ENCODE data around the gene OR56B4. TPM values are rescaled to one million over a fixed set of nuclear protein-coding genes. Genes with fewer than 3 reads are reported as not detected.

Gene OR56B4
- total RNA-seq, 2 donors from 2014 or later: not detected

GRCh38 chr11:6079463-6079862 lies 28.0 kb upstream of the OR56B4 start:
- Histone ChIP-seq H3K27me3 (no peaks in the 10 kb centered on the region), H3K27ac (no peak overlapping the region), H3K9me3 (no peaks in the 10 kb centered on the region), H3K4me3 (no peak overlapping the region), H3K9ac (ENCODE audit: low read depth in 2 of 2, low read length in 2 of 2) (no peak overlapping the region), H3K4me1 (no peaks in the 10 kb centered on the region), H3K36me3 (no peaks in the 10 kb centered on the region)
- no peak for DNase-seq
- intact Hi-C loops (cut with DNase I): no loop called here
- TF ChIP-seq CTCF (IDR thresholded peaks at IDR 0.05): no peak

- Histone ChIP-seq H3K36me3 (no peaks in the 10 kb centered on the region), H3K9ac (ENCODE audit: low read depth in 2 of 2, low read length in 2 of 2) (no peak overlapping the region), H3K27ac (no peak overlapping the region), H3K4me3 (no peak overlapping the region), H3K4me1 (no peaks in the 10 kb centered on the region), H3K9me3 (no peaks in the 10 kb centered on the region), H3K27me3 (no peaks in the 10 kb centered on the region)
- intact Hi-C loops (cut with DNase I): no loop called here
- DNase-seq: no peak
- TF ChIP-seq CTCF (IDR thresholded peaks at IDR 0.05): no peak
These were observed 24.4 kb upstream of the OR56B4 start for GRCh38 chr11:6083129-6083528.

GRCh38 chr11:6084587-6084986 lies 22.9 kb upstream of the OR56B4 start:
- H3K36me3 ChIP-seq: no peaks in the 10 kb centered on the region
- H3K27ac ChIP-seq: no peak overlapping the region
- intact Hi-C loops (cut with DNase I): no loop called here
- H3K27me3 ChIP-seq: no peaks in the 10 kb centered on the region
- no peak overlapping the region for H3K4me3 ChIP-seq
- TF ChIP-seq CTCF (IDR thresholded peaks at IDR 0.05): no peak
- H3K9me3 ChIP-seq: no peaks in the 10 kb centered on the region
- no peak overlapping the region for H3K9ac ChIP-seq (ENCODE audit: low read depth in 2 of 2, low read length in 2 of 2)
- H3K4me1 ChIP-seq: no peaks in the 10 kb centered on the region
- no peak for DNase-seq

GRCh38 chr11:6094186-6094585 lies 13.3 kb upstream of the OR56B4 start:
- intact Hi-C loops (cut with DNase I): no loop called here
- no peak for TF ChIP-seq CTCF (IDR thresholded peaks at IDR 0.05)
- Histone ChIP-seq H3K4me1 (no peaks in the 10 kb centered on the region), H3K4me3 (no peak overlapping the region), H3K9ac (ENCODE audit: low read depth in 2 of 2, low read length in 2 of 2) (no peak overlapping the region), H3K36me3 (no peaks in the 10 kb centered on the region), H3K27ac (no peak overlapping the region), H3K27me3 (no peaks in the 10 kb centered on the region), H3K9me3 (no peaks in the 10 kb centered on the region)
- DNase-seq: no peak

GRCh38 chr11:6095798-6096197 lies 11.7 kb upstream of the OR56B4 start:
- no peaks in the 10 kb centered on the region for H3K9me3 ChIP-seq
- no peaks in the 10 kb centered on the region for H3K27me3 ChIP-seq
- no peaks in the 10 kb centered on the region for H3K4me1 ChIP-seq
- DNase-seq: no peak
- no peaks in the 10 kb centered on the region for H3K36me3 ChIP-seq
- TF ChIP-seq CTCF (IDR thresholded peaks at IDR 0.05): no peak
- no peak overlapping the region for H3K27ac ChIP-seq
- no peak overlapping the region for H3K9ac ChIP-seq (ENCODE audit: low read depth in 2 of 2, low read length in 2 of 2)
- intact Hi-C loops (cut with DNase I): no loop called here
- H3K4me3 ChIP-seq: no peak overlapping the region

GRCh38 chr11:6096417-6096816 lies 11.1 kb upstream of the OR56B4 start:
- Histone ChIP-seq H3K4me3 (no peak overlapping the region), H3K4me1 (no peaks in the 10 kb centered on the region), H3K9ac (ENCODE audit: low read depth in 2 of 2, low read length in 2 of 2) (no peak overlapping the region), H3K27ac (no peak overlapping the region), H3K27me3 (no peaks in the 10 kb centered on the region), H3K36me3 (no peaks in the 10 kb centered on the region), H3K9me3 (no peaks in the 10 kb centered on the region)
- no peak for TF ChIP-seq CTCF (IDR thresholded peaks at IDR 0.05)
- DNase-seq: no peak
- intact Hi-C loops (cut with DNase I): no loop called here

Measured in colonic mucosa (tissue), 4 donors.